GM19023 (cell line): ENCODE results near the gene TAS1R3.
"Not testable (repeated sequence)": the region's sequence is repeated elsewhere in the genome, so short reads cannot be mapped to it uniquely, and the experiment has no call there.

Source experiments
- ATAC-seq: cut with Tn5 transposase; IDR thresholded peaks from one replicate; pipeline ENCODE4 v1.9.1; 2021; ENCODE audit warnings: mild to moderate bottlenecking, moderate library complexity; ENCODE audit not compliant: unreplicated experiment

The TAS1R3 gene

DNA sequence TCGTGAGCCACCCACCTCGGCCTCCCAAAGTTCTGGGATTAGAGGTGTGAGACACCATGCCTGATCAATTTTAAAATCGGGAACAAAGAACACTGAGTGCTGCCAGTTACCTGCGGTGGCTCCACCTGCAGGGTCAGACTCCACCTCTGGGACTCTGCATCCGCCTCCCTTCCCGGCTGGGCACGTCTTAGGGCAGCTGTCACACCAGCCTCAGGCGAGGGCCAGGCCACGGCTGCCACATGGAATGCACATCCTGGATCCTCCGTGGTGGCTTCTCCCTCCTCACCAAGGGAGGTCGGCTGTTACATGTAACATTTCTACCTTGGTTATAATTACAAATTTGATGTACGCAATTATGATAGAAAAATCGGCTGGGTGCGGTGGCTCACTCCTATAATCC, 33.2 kb downstream of the TAS1R3 start:
- ATAC-seq, result no peak

DNA sequence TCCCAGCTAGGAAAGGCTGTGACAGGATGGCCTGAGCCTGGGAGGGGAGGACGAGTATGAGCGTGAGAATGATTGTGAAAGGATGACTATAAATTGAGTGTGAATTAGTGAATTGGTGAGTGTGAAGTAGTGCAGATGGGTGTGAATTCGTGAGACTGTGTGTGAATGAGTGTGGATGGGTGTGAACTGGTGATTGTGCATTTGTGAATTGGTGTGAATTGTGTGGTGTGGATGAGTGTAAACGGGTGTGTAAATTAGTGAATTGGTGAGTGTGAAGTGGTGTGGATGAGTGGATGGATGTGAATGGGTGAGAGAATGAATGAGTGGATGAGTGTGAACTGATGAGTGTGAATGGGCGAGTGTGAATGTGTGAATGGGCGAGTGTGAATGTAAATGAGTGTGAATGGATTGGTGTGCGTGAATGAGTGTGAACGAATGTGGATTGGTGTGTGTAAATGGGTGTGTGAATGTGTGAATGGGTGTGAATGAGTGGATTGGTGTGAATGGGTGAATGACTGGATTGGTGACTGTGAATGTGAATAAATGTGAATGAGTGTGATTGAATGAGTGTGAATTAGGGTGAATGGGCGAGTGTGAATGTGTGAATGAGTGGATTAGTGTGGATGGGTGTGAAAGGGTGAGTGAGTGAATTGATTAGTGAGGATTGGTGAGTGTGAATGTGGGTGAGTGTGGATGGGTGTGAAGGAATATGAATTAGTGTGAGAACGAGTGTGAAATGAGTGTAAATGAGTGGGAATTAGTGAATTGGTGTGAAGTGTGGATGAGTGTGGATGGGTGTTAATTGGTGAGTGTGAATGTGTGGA, 35.0 kb downstream of the TAS1R3 start:
- no peak for ATAC-seq

DNA sequence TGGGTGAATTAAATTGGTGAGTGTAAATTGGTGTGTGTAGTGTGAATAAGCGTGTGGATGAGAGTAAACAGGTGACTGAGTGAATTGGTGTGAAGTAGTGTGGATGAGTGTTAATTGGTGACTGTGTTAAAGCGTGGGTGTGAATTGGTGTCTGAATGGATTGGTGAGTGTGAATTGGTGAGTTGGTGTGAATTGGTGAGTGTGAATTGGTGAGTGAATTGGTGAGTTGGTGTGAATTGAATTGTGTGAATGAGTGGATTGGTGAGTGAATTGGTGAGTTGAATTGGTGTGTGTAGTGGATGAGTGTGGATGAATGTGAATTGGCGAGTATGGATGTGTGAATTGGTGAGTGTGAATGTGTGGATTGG, 35.6 kb downstream of the TAS1R3 start:
- no peak for ATAC-seq

DNA sequence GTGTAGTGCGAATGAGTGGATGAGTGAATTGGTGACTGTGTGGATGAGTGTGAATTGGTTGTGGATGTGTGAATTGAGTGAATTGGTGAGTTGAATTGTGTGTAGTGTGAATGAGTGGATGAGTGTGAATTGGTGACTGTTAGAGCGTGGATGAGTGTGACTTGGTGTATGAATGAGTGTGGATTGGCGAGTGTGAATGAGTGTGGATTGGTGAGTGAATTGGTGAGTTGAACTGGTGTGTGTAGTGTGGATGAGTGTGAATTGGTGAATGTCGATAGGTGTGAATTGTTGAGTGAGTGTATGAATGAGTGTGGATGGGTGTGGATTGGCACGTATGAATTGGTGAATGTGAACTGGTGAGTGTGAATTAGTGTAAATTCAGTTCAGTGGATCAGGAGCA, 36.2 kb downstream of the TAS1R3 start:
- no peak for ATAC-seq

DNA sequence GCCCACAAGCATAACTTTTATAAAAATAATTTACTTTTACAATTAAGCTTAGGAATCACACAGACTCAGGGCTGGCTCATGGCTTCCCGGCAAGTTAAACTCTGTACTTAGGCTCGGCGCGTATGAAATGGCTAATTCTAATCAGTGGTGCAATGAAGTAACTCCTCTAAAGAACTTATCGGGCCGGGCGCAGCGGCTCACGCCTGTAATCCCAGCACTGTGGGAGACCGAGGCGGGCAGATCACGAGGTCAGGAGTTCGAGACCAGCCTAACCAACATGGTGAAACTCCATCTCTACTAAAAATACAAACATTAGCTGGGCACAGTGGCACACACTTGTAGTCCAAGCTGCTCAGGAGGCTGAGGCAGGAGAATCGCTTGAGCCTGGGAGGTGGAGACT, 39.0 kb downstream of the TAS1R3 start:
- ATAC-seq, result not testable (repeated sequence)

DNA sequence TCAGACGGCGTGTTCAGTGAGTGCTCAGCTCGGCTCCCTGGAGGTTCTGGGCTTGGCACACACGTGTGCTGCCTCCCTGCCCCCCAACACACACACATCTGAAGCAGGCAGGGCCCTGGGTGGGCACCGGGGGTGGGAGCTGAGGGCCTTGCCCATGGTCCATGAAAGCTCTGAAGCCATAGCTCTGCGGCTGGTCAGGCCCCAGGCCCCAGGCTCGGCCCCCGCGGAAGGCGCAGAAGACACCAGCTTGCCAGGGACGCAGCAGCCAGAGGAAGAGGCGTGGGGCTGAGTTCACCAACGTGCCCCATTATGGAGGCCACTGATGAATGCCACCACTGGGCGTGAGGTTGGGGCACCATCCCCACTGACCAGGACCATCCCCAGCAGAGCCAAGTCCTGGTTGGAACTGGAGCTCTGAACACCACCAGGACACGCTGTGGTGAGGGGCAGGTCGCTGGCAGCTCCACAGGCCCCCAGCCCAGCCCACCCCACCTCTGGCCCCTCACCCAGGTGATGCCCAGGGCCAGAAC, 39.8 kb downstream of the TAS1R3 start:
- ATAC-seq, result no peak

DNA sequence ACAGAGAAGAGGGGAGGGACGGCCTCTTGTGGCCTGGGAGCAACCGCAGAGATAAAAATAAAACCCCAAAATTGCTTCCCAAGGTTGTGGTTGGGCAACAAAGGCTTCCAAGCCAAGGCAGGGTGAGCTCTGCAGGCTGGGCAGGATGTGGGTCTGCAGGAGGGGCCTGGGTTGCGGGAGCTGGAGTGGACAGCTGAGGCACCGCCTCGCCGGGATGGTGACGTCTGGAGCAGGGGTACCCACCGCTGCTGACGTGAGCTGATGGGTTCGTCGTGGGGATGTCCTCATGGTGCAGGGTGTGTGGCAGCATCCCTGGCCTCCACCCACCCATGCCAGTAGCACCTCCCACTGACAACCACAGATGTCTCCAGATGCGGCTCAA, 40.3 kb downstream of the TAS1R3 start:
- ATAC-seq, result no peak

DNA sequence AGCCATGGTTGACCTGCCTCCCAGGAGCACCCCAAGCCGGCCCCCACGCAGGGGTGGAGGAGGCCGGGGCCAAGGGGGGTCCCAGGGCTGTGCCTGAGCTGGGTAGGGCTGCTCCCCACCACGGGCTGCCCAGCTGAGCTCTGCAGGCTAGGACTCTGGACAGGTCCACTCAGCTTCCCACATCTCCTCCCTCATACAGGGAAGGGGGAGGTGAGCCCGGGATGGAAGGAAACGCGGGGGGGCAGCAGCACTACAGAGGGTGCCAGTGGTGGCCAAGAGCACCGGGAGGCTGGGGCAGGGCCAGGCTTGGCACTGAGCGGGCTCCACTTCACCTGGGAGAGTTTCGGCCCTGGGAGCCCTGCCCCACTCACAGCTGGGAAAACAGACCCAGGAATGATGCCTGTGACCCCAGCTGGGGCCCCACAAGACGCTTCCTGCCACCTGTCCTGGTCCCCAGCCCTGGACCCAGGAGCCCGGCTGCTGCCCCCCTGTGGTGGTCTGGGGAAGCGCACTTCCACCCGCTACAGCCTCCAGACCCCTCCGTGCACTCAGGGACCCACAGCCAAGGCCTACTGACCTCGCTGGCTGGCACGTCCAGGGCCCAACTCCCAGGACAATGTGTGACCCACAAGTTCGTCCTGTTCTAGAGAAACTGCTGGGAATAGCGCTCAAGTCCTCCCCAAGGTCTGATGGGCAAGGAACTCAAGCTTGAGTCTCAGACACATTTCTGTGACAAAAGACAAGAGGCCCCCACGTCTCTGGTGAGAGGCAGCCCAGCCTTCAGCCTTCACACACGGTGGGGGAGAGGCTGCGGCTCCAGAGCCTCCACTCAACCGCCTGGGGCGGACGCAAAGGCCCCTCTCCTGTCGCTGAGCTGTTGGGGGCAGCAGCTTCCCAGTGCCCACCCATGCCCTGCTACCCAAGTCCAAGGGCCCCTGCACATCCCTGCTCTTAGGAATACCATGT, 40.9 kb downstream of the TAS1R3 start:
- no peak for ATAC-seq

DNA sequence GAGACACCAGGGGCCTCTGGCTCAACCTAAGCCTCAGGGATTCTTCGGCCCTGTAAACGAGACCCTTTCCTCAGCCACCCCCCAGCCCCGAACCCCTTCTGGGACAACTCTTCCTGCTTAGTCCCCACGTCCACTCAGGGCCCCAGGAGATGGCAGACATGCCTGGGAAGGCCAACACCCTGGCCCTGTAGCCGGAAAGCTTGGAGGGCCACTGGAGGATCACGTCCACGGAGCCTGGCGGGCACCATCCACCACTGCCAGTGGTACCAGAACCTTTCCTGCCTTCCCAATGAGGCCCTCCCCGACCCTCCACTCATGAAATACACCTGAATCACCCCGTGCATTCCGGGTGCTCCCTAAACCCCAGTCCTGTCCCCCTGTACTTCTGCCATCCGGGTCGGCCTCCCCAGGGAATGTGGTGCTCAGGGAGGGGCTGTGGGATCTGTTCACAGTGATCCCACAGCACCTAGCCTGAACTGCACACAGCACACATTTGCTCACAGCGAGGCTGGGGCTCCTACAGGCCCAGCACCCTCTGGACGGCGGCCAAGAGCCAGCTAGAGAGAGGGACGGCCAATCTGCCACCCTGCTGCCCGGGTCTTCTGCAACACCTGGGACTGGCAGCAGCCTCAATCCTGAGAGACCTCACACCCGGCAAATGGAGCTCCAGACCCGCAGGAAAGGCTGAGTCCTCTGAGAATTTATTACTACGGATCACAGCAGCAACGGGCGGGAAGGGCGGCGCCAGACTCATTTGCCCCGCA, 42.2 kb downstream of the TAS1R3 start:
- ATAC-seq, result no peak

DNA sequence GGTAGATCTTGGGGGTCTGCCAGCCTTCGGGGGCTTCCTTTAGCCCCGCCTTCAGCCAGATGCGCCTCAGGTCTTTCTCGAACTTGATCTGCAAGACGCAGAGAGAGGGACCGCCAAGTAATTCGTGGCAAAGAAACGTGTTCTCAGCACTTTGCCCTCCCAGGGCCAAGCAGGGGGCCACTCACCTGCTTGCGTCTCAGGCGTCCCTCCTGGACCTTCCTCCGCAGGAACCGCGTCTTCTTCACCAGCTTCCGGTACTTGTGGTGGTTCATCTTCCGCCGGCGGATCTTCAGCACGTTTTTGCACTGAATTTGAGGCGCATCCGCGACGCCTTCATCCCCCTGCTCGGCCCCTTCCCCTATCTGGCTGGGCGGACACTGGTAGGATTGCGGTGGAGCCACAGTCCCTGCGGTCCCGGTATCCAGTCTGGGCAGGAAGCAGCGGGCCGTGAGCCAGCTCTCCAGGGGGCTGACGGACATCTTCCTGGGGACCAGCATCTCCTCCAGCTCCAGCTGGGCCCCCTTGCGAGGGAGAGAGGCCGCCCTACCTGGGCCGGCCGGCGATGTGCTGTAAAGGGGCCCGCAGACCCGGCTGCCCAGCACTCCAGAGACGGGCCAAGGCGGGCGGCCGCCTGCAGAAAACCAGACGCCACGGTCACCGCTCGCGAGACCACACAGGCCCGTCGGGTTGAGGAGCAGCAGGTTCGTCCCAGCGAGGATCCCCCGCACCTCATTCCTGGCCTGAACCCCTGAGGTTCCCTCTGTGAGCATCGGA, 42.9 kb downstream of the TAS1R3 start:
- no peak for ATAC-seq

DNA sequence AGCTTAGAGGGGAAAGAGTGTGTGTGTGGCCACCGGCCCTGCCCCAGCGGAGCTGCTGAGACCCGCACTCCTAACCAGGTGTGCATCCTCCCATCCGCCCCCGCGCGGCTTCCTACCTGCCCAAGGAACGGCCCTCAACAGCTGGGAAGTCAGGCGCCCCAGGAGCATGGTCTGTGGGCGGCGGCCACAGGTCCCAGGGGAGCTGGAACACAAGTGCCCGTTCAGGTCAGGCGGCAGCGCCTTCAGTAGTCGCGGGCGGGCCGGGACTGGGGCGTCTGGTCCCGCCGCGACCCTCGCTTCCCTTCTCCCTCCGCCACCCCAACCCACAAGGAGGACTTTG, 43.5 kb downstream of the TAS1R3 start:
- ATAC-seq, result peak; percentile 2

DNA sequence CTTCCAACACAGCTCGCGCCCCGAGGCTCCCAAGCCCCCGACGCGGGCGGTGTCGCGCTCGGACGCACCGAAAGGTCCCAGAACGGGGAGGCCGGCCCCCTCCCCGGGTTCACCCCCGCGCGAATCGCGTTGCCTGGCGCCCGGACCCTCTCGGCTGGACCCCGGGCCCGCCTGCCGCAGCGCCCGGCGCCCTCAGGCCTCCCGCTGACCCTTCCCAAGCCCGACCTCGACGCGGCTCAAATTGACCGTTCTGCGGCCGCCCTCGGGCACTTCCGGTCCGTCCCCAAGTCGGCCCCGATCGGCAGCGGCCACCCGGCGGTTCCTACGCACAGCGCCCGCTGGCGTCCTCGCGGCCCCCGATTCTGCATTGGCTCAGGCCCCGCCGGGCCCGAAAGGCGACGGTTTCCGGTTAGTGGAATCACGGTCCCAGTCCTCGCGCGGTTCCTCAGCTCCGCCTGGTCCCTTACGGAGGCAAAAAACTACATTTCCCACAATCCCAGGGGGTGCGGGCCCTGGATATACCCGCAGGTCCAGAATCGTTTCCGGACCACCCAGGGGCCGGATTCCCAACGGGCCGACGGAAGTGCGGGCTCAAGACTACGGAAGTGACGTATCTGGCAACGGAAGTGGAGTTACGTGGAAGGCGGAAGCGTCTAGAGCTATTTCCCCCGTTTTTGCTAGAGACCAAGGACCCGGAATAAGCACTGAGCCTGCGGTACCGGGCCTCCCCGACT, 44.0 kb downstream of the TAS1R3 start, which contains the start of gene AURKAIP1:
TSS of gene AURKAIP1 (minus strand) at position 279 of the 734 bp plus-strand sequence. CDS start 451 bp downstream, outside the sequence.
- peak; percentile 86 for ATAC-seq

DNA sequence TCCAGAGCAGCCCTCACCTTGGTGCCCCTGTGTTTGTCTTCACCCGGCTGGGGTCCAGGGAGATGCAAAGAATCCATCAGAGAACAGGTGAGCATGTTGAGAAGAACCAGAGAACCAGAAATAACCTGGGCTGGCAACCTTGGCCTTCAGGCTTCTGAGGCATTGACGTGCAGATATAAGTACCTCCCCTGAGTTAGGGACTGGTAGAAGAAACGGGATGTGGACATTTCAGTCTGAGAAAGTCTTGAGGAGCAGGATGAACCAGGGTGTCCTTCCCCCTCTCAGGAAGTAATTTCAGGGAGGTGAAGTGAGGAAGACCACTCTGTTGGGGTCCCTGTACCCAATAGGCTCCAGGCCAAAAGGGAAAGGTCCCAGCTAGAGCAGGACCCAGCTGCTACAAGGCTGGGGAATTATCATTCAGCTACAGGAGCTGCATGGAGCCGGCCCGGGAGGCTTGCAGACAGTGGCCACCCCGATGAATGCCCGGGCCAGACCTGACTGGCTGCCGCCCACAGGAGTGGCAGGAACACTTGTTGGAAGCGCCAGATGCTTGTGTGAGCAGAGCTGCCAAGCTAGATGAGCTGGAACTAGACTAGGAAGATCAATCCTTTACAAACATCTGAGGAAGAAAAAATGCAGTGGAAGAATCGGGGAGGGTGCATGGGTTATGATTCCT, 45.6 kb downstream of the TAS1R3 start:
- no peak for ATAC-seq

DNA sequence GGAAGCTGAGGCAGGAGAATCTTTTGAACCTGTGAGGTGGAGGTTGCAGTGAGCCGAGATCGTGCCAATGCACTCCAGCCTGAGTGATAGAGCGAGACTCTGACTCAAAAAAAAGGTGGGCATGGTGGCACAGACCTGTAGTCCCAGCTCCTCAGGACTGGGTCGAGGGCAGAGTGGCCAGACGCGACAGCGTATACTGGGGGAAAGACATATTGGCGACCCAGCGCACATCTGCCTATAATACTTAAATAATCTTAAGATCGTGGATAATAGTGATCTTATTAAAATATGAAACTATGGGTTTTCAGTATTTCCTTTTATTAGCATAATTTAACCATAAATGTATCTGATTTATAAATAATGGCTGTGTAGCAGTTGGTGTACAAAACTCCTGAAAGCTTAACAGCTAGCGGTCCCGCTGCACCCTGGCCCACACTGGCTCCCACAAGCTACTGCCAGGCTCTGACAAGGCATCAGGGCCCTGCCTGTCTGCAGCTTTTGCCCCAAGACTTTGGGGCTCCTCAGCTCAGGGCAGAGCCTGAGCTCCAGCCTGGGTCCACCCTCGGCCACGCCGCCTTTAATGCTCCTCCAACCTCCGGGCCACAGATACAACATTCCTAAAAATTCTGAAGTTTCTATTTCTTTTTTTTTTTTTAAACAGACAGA, 46.6 kb downstream of the TAS1R3 start:
- ATAC-seq, result no peak

DNA sequence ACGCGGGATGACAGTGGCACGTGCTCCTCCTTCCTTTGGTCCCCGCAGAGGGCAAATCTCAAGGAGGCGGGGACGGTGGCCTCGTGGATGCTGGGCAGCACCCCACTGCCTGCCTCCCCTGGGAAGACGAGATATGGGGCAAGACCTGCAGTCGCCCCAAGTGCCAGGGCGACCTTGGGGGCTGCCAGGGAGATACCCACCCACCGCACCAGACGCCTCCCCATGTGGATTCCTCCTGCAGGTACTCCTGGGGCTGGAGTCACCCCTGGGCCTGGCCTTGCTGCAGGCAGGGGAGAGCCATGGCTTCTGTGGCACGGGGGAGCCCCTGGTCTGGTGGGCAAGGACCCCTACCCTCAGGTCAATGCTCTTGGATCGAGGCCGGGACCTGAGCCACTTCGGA, 49.8 kb downstream of the TAS1R3 start:
- ATAC-seq, result no peak

DNA sequence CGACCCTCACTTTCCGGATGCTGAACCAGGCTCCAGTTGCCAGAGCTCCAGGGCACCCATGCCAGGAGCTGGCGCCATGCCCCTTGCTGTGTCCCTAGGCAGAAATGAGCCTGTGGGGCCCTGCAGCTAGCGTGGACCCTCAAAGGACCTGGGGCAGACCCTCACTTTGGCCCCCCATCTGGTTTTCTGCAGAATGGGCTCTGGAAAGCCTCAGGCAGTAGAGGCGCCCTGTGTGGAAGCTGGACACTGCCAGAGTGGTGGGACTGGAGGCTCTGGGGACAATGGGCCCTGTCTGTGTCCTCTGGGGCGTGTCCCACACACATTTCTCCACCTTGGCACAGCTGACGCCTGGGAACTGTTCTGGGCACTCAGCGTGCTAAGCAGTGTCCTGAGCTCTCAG, 50.2 kb downstream of the TAS1R3 start:
- no peak for ATAC-seq
